Neural progenitor cell (in vitro differentiated cells): ENCODE data around the gene CCDC70.

Experiments used
- EZH2 ChIP-seq: fragments of 200-600 bp; sonication (generic); IDR thresholded peaks from 2 replicates; pipeline ENCODE4 v1.6.1; 2017; ENCODE audit warnings: antibody characterized with exemption, mild to moderate bottlenecking, moderate library complexity
- TF ChIP-seq, protein P1 (sequence below): fragments of 200-600 bp; sonication (generic); IDR thresholded peaks from 2 replicates; pipeline ENCODE4 v1.5.1; 2017; ENCODE audit warnings: antibody characterized with exemption, mild to moderate bottlenecking

- TF ChIP-seq, protein P1, sequence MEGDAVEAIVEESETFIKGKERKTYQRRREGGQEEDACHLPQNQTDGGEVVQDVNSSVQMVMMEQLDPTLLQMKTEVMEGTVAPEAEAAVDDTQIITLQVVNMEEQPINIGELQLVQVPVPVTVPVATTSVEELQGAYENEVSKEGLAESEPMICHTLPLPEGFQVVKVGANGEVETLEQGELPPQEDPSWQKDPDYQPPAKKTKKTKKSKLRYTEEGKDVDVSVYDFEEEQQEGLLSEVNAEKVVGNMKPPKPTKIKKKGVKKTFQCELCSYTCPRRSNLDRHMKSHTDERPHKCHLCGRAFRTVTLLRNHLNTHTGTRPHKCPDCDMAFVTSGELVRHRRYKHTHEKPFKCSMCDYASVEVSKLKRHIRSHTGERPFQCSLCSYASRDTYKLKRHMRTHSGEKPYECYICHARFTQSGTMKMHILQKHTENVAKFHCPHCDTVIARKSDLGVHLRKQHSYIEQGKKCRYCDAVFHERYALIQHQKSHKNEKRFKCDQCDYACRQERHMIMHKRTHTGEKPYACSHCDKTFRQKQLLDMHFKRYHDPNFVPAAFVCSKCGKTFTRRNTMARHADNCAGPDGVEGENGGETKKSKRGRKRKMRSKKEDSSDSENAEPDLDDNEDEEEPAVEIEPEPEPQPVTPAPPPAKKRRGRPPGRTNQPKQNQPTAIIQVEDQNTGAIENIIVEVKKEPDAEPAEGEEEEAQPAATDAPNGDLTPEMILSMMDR = no peak
- TF ChIP-seq EZH2 = no peak
Observed at GRCh38 chr13:51907040-51907732, 45.4 kb downstream of the CCDC70 start.
